Measurements from ENCODE around the gene SNX8. TPM values are rescaled to one million over a fixed set of nuclear protein-coding genes. Genes with fewer than 3 reads are reported as not detected.
A peak's percentile ranks its signal among the peaks of the same experiment; 100 is the strongest.

The SNX8 gene
- total and polyA plus RNA-seq, 9 of the 15 experiments (the other 6 are each of a cell fraction or from before 2014, with no cell fraction given): 2.7 to 51.6 (median 16.9) TPM

DNA sequence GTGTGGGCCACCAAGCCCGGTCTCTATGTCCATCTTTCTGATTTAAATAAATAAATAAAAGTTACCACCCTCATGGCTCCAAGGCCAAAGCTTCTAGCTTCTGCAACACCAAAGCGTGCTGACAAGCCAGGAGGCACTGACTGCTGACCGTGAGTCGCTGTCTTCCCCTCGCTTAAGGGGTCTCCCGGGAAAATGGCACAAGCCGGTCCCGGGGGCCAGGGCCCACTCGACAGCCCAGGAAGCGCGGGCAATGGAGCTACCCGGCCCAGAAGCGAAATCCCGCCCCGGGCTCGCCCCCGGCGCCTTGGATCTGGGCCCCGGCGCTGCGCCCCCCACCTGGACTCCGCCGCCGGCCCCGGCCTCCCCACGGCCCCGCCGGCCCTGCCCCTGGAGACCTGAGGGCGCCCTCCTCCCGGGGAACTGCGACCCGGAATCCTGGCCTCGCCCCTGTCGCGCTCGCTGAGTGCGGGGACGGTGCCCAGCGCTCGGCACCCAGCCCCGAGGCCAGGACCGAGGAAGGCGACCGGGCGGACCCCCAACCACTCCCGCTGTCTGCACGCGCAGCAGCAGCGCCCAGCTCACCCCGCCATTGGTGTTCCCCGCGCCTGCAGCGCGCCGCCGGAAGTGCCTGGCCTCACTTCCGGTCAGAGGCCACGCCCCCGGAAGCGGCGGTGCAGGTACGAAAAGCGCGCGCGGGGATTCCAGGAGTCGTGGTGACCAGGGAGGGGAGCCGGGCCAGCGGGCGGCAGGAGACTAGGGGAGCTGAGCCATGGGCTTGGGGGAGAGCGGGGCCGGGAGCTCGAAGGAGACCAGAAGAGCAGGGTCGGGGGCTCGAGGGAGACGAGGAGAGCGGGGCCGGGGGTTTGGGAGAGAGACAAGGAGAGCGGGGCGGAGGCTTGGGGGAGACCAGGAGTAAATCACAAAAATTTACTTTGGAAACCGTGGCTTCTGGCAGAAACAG is 72.4 kb downstream of the SNX8 start, which contains the start of the genes MRM2 and NUDT1 (continued):
- TF ChIP-seq, protein P1, sequence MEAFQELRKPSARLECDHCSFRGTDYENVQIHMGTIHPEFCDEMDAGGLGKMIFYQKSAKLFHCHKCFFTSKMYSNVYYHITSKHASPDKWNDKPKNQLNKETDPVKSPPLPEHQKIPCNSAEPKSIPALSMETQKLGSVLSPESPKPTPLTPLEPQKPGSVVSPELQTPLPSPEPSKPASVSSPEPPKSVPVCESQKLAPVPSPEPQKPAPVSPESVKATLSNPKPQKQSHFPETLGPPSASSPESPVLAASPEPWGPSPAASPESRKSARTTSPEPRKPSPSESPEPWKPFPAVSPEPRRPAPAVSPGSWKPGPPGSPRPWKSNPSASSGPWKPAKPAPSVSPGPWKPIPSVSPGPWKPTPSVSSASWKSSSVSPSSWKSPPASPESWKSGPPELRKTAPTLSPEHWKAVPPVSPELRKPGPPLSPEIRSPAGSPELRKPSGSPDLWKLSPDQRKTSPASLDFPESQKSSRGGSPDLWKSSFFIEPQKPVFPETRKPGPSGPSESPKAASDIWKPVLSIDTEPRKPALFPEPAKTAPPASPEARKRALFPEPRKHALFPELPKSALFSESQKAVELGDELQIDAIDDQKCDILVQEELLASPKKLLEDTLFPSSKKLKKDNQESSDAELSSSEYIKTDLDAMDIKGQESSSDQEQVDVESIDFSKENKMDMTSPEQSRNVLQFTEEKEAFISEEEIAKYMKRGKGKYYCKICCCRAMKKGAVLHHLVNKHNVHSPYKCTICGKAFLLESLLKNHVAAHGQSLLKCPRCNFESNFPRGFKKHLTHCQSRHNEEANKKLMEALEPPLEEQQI (IDR thresholded peaks at IDR 0.05): no peak
- TF ChIP-seq PHB2 (IDR thresholded peaks at IDR 0.05; ENCODE audit: low read depth): no peak
- TF ChIP-seq, protein P2, sequence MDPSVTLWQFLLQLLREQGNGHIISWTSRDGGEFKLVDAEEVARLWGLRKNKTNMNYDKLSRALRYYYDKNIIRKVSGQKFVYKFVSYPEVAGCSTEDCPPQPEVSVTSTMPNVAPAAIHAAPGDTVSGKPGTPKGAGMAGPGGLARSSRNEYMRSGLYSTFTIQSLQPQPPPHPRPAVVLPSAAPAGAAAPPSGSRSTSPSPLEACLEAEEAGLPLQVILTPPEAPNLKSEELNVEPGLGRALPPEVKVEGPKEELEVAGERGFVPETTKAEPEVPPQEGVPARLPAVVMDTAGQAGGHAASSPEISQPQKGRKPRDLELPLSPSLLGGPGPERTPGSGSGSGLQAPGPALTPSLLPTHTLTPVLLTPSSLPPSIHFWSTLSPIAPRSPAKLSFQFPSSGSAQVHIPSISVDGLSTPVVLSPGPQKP (CRISPR knock-in tag; IDR thresholded peaks at IDR 0.05): no peak
- no peak for TF ChIP-seq MTA1 (IDR thresholded peaks at IDR 0.05; ENCODE audit: borderline replicate concordance)
- TF ChIP-seq SREBF1 (IDR thresholded peaks at IDR 0.05; ENCODE audit: borderline replicate concordance, low read depth, low read length): no peak
- TF ChIP-seq NEUROD1 (IDR thresholded peaks at IDR 0.05; ENCODE audit: borderline replicate concordance, low read depth, low read length, partially characterized antibody): peak; percentile 67
- no peak for TF ChIP-seq MTA2 (IDR thresholded peaks at IDR 0.05; ENCODE audit: low read depth)
- TF ChIP-seq HCFC1 (IDR thresholded peaks at IDR 0.05; ENCODE audit: low read depth, low read length): peak; percentile 73
- peak; percentile 92 for TF ChIP-seq PHF20 (IDR thresholded peaks at IDR 0.05; ENCODE audit: partially characterized antibody)
- TF ChIP-seq CBFB (CRISPR knock-in tag; IDR thresholded peaks at IDR 0.05): no peak
- no peak for TF ChIP-seq ZNF75A (CRISPR knock-in tag; IDR thresholded peaks at IDR 0.05)
- TF ChIP-seq, protein P3, sequence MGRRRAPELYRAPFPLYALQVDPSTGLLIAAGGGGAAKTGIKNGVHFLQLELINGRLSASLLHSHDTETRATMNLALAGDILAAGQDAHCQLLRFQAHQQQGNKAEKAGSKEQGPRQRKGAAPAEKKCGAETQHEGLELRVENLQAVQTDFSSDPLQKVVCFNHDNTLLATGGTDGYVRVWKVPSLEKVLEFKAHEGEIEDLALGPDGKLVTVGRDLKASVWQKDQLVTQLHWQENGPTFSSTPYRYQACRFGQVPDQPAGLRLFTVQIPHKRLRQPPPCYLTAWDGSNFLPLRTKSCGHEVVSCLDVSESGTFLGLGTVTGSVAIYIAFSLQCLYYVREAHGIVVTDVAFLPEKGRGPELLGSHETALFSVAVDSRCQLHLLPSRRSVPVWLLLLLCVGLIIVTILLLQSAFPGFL (CRISPR knock-in tag; IDR thresholded peaks at IDR 0.05): no peak
- TF ChIP-seq, protein P4, sequence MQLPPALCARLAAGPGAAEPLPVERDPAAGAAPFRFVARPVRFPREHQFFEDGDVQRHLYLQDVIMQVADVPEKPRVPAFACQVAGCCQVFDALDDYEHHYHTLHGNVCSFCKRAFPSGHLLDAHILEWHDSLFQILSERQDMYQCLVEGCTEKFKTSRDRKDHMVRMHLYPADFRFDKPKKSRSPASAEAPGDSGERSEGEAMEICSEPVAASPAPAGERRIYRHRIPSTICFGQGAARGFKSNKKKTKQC (CRISPR knock-in tag; IDR thresholded peaks at IDR 0.05): 0 out of 2 replicates have a peak, but pooled peaks have one; percentile 25
- TF ChIP-seq FOXK2 (conservative IDR thresholded peaks at IDR 0.05 in 1 of 2, IDR thresholded peaks at IDR 0.05 in 1 of 2; ENCODE audit: low read depth in 2 of 2): no peak
- TF ChIP-seq HDAC6 (IDR thresholded peaks at IDR 0.05; ENCODE audit: low read depth, low read length): no peak
- no peak for TF ChIP-seq PYGO2 (tag; IDR thresholded peaks at IDR 0.05)
- TF ChIP-seq BRF1 (IDR thresholded peaks at IDR 0.05; ENCODE audit: borderline replicate concordance, extremely low read depth, insufficient read length): no peak
- TF ChIP-seq MAFK (IDR thresholded peaks at IDR 0.05; ENCODE audit: low read length): no peak
- no peak for TF ChIP-seq SAFB2 (IDR thresholded peaks at IDR 0.05; ENCODE audit: borderline replicate concordance, low read depth, low read length, severe bottlenecking)

Data from K562 (cell line).